Stimulated activated CD8-positive, alpha-beta memory T cell treated with anti-CD3 and anti-CD28 coated beads, Interleukin-12 subunit alpha, Interleukin-12 subunit beta, amount 100 ng/mL, for 4 hours (primary cell): ENCODE data around the gene TFAP2E.
A peak's percentile ranks its signal among the peaks of the same experiment; 100 is the strongest.

Source experiments
- DNase-seq: peaks from one replicate; pipeline ENCODE4 v3.0.0-alpha.2; 2020; ENCODE audit warnings: low read depth

The TFAP2E gene

GRCh38 chr1:35595684-35596083, 22.6 kb downstream of the TFAP2E start:
- no peak for DNase-seq

DNA sequence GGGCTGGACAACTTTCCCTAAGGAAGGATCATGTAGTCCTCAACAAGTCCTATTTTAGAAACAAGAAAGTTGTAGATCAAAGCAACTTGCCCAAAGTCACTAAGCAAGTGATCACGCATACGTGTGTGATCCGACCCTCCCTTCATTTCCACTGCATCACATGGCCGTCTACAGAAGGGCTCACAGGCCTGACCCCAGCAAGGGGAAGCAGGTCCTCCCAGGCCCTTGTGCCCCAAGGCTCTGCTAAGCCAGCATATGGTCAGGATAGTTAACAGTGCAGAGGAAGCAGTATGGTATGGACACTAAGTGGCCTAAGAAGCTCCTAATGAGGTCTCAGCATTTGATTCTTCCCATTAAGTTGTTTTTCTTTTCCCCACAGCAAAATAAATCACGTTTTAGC, 24.8 kb downstream of the TFAP2E start:
- no peak for DNase-seq

DNA sequence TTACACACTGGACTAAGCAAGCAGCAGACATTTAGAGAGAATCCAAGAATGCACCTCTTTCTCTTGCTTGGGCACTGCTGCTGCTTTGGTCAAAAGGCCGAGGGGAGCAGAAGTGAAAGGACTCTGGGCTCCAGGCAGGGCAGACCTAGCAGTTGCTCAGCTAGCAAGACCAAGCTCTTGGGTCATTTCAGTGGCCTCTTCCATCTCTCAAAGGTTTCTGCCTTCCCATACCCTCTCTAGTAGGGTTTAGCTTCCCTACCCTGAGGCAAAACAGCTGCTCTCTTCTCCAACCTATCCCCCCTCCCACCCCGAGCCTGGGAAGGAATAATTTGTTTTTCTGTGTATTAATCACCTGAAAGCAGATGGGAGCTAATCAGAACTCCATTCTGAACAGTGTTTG, 25.8 kb downstream of the TFAP2E start:
- no peak for DNase-seq

- DNase-seq, result no peak
Measured at GRCh38 chr1:35599411-35599810, 26.3 kb downstream of the TFAP2E start.

- DNase-seq, result no peak
Measured at GRCh38 chr1:35600593-35600992, 27.5 kb downstream of the TFAP2E start.

- no peak for DNase-seq
Measured at GRCh38 chr1:35603468-35603867, 30.4 kb downstream of the TFAP2E start.

DNA sequence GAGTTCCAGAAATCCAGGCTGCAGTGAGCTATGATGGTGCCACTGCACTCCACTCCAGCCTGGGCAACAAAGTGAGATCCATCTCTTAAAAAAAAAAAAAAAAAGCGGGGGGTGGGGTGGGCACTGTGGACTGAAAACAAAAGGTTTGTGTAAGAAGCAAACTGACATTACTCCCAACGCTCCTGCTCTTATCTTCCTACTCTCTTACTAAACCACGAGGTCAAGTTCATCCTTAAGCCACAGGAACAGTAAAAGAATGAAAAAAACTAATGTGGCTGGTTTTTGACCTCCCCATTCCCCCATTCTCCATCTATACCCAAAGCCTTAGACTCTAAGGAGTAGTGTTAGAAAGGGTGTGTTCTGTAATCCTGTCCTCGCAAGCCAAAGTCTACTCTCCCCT, 30.8 kb downstream of the TFAP2E start:
- no peak for DNase-seq

GRCh38 chr1:35605071-35605866, 32.2 kb downstream of the TFAP2E start:
- no peak for DNase-seq

DNA sequence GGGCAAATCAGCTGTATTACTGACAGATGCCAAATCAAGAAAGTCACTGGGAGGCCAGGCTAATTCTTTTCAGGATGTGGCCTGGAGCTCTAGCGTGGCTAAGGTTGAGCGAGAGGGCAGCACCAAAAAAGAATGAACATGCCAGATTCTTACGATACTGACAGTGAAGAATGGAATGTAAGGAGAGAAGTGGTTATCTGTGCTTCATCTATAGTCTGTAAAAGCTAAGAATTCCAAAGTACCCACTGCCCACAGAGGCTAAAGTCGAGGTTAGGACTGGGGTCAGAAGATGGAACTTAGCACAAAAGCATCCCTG, 32.7 kb downstream of the TFAP2E start:
- DNase-seq, result no peak

- DNase-seq, result no peak
Measured at GRCh38 chr1:35611655-35612054, 38.5 kb downstream of the TFAP2E start.

DNA sequence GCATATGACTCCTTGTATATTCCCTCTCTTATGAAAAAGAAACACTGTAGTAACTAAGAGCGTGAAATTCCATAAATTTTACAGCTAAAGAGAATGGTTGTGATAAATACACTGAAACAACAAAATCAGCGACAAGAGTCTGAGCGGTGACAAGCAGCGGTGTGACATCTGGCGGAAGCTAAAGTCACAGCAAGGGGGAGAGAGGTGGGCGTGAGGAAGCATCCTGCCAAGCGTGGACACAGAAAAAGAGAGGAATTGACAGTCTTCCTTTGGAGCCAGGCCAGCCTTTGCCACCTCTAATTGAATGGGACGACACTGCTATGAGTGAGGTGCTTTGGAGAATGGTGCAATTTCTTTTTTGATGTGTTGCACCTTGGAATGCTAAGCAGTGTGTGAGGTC, 42.3 kb downstream of the TFAP2E start:
- DNase-seq, result no peak

DNA sequence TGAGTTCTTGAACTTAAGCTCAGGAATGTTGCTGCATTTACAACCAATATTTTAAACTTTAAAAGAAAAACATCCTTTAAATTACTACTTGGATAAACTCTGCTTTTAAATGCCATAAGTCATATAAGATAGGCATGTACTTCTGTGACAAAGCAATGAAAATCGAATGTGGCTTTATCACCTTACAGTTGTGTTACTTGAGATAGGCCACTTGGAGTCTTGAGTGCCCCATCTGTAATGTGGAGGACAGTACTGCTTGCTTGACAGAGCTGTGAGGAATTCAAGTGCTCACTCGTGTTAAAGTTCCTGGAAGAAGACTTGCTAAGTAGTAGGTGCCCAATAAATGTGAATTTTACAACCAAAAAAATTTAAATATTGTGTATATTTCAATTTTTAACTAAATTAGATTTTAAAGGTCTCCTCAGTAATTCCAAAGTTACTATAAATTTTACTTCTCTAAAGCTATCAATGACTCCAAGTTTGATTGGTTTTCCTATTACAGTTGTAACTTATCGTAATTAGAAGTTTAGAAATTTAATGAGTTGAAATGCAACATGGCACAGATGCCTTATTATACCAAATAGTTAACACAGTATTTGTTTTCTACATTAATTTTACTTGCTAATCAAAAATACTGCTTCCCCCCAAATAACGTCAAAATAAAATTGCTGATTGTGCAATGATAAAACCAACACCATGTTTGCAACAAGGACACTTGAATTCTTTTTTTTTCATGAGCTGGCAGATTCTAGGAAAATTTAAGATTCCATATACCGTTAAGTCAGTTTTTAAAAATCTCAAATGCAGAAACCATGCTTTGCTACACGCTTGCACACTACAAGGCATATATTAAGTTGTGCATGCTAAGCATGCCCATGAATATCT, 46.4 kb downstream of the TFAP2E start:
- no peak for DNase-seq

DNA sequence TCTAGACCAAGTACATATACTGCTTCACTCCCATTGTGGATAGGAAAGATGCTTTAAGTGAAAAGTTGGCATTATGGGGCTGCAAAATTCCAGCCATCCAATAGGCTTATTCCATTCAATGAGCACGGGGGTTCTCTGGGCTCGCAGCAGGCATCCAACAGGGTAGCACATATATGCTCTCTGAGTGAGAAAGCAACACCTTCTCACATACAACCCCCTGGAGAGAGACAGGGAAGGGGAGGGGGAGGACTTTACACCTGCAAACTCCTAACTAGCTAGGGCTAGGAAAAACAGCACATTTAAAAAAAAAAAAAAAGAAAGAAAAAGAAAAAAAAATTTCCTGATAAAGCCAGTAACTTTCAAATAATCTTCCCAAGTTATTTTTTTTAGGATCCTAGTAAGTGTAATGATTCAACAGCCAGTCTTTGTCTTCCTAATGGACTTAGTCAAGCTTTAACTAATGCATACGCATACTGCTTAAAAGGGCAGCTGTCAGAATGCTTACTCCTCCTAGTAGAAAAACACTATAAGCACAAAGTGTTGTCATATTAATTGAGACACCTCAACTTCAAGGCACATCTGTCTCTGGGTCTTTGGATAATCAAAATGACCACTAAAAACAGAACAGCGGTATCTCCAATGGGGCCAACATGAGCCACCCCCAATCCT, 49.5 kb downstream of the TFAP2E start:
- no peak for DNase-seq

DNA sequence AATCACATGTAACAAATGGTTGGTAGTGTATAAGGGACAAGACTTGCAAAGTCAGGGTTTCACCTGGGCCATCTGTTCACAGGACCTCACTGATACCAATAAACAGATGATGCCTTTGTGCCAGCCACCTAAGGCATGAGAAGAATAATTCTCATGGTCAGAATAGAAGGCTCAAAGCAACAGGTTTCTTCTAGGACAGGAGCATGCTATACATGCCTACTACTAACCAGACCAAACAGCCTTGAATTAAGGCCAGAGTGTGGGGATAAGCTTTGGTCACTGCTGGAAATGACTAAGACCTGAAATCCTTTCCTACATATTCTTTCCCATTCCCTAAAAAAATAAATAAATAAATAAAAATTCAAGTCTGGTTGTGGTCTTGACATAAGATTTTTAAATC, 50.7 kb downstream of the TFAP2E start:
- no peak for DNase-seq

DNA sequence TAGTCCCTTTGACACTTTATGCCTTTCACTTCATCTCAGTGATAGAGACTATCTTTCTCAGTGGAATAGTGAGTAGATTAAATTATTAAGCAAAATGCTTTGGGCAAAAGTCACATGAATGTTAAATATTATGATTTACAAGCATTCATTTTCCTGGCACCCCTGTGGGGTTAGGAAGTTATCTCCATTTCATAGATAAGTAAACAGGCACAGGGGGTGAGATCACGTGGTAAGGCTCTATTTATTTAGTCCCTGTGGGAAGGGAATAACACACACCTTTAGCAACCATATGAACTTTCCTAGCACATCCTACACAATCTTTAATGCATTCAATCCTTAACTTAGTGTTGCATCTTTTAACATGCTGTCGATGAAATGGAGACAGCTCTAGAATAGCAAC, 55.9 kb downstream of the TFAP2E start:
- no peak for DNase-seq

DNA sequence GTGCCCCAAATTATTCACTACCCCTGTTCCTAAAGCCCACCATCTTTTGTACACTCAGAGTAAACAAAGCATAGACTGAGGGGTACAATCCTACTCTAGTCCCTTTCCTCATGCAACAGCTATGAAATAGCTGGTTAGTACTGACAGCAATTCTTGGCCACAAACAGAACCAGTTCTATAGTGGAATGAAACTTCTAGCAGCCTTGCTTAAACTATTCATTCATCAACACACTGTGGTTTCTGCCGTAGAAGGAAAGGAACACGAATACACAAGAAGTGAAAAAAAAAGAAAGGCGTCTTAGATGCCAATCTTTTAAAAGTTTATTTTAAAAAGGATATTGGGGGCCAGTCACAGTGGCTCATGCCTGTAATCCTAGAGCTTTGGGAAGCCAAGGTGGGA, 58.3 kb downstream of the TFAP2E start:
- DNase-seq, result no peak

DNA sequence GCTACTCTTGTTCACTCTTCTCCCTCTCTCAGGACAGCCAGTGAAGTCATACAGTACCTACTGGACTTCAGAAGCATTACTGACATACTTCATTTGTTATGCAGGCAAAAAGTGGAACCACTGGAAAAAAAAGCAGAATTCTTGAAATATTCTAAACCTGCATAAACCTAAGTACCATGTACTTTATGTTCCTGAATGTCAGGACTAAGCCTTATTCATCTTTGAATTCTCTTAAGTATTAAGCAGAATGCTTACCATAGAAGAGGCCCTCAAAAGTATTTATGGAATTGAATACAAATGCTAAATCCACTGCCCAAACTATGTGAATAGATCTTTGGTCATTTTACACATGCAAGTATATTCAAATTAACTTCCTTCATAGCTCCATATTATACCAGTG, 60.4 kb downstream of the TFAP2E start:
- no peak for DNase-seq

GRCh38 chr1:35637401-35637809, 64.3 kb downstream of the TFAP2E start:
- DNase-seq, result no peak

GRCh38 chr1:35640380-35641232, 67.5 kb downstream of the TFAP2E start:
- no peak for DNase-seq

GRCh38 chr1:35641233-35641866, 68.2 kb downstream of the TFAP2E start, which contains the start of gene PSMB2:
Gene PSMB2 (minus strand): TSS chr1:35641526. CDS start chr1:35641432, 94 bp downstream.
- DNase-seq, result peak; percentile 92

DNA sequence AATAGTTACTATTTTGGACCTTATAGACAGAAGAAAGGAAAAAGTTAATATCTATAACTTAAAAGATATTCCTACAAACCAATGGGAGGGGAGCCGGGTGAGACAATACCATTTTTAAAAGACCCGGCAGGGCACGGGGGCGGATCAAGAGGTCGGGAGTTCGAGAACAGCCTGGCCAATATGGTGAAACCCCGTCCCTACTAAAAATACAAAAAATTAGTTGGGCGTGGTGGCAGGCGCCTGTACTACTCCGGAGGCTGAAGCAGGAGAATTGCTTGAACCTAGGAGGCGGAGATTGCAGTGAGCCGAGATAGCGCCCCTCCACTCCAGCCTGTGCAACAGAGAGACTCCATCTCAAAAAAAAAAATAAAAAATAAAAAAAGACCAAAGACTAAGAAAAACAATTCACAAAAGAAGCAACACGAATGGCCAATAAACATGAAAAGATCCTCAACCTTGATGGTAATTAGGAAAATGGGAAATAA, 69.4 kb downstream of the TFAP2E start:
- DNase-seq, result no peak
